Gastroesophageal sphincter (tissue), 3 donors: ENCODE measurements around the gene RASA4.
"Not testable (repeated sequence)": the region's sequence is repeated elsewhere in the genome, so short reads cannot be mapped to it uniquely, and the experiment has no call there.

Experiments used
- EP300 ChIP-seq: sonication (generic); formaldehyde crosslinking; IDR thresholded peaks from one replicate; pipeline ENCODE4 v1.6.1; 2017; ENCODE audit warnings: antibody characterized with exemption, mild to moderate bottlenecking
- POLR2A ChIP-seq, 2 donors: fragments of 450-650 bp; IDR thresholded peaks; one replicate each; pipeline ENCODE4 v1.6.1; 2017; ENCODE audit warnings: antibody characterized with exemption in 2 of 2, mild to moderate bottlenecking in 2 of 2, moderate library complexity in 1 of 2
- TF ChIP-seq, protein P1 (sequence below), 4 experiments: fragments of 200-600 bp in 2 of 4; fragments of 450-650 bp in 2 of 4; sonication (generic) in 1 of 4; IDR thresholded peaks; one replicate each; pipeline ENCODE4 v1.5.1; 2017 to 2019; ENCODE audit warnings: antibody characterized with exemption in 4 of 4, mild to moderate bottlenecking in 2 of 4, moderate library complexity in 2 of 4

DNA sequence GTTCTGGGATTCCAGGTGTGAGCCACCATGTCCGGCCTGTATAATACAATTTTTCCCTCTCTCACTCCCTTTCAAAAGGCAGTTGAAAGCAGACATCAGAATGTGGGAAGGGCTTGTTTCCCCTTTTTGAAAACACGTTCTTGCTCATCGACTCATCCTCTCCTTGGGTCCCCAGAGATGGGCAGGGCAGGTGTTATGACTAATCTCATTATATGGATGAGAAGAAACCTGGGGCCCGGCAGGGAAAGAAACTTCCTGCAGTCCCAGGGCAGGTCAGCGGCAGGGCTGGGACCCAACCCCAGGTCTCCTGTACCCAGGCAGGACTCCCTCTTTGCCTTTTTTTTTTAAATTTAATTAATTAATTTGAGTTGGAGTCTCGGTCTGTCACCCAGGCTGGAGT lies 70.2 kb downstream of the RASA4 start:
- TF ChIP-seq, protein P1, sequence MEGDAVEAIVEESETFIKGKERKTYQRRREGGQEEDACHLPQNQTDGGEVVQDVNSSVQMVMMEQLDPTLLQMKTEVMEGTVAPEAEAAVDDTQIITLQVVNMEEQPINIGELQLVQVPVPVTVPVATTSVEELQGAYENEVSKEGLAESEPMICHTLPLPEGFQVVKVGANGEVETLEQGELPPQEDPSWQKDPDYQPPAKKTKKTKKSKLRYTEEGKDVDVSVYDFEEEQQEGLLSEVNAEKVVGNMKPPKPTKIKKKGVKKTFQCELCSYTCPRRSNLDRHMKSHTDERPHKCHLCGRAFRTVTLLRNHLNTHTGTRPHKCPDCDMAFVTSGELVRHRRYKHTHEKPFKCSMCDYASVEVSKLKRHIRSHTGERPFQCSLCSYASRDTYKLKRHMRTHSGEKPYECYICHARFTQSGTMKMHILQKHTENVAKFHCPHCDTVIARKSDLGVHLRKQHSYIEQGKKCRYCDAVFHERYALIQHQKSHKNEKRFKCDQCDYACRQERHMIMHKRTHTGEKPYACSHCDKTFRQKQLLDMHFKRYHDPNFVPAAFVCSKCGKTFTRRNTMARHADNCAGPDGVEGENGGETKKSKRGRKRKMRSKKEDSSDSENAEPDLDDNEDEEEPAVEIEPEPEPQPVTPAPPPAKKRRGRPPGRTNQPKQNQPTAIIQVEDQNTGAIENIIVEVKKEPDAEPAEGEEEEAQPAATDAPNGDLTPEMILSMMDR (IDR thresholded peaks at IDR 0.05), result not testable (repeated sequence)
- TF ChIP-seq EP300; POLR2A (IDR thresholded peaks at IDR 0.05): not testable (repeated sequence)
